CD14-positive monocyte (primary cell): ENCODE measurements around the gene GSTM3. TPM values are rescaled to one million over a fixed set of nuclear protein-coding genes. Genes with fewer than 3 reads are reported as not detected.

Source experiments
- DNase-seq, 3 donors: peaks; one replicate each; pipeline ENCODE4 v3.0.0-alpha.2; 2011 to 2022
- H2AFZ ChIP-seq: 2 replicates; pipeline ENCODE4 v1.6.0; 2012; ENCODE audit warnings: mild to moderate bottlenecking, low read depth, low read length, inconsistent platforms; ENCODE audit not compliant: insufficient read depth, poor library complexity, severe bottlenecking
- H3K27ac ChIP-seq, 2 donors: 1 replicate in 1 of 2; 2 replicates in 1 of 2; pipeline ENCODE4 v1.5.1; 2012 to 2013; ENCODE audit warnings: low read length in 2 of 2, control low read depth in 1 of 2, inconsistent platforms in 1 of 2, low read depth in 1 of 2, mild to moderate bottlenecking in 1 of 2
- H3K27me3 ChIP-seq, 2 donors: one replicate each; pipeline versions ENCODE4 v1.6.0 to v1.6.1; 2011 to 2013; ENCODE audit warnings: low read length in 2 of 2; ENCODE audit not compliant: control insufficient read depth in 2 of 2, insufficient read depth in 2 of 2
- H3K36me3 ChIP-seq, 2 donors: replicated peaks in 1 of 2; 1 replicate in 1 of 2; 2 replicates in 1 of 2; pipeline versions ENCODE4 v1.5.1 to v1.6.1; 2012 to 2013; ENCODE audit warnings: low read length in 2 of 2, control low read depth in 1 of 2, inconsistent platforms in 1 of 2, mild to moderate bottlenecking in 1 of 2; ENCODE audit not compliant: insufficient read depth in 2 of 2, control insufficient read depth in 1 of 2
- H3K4me1 ChIP-seq, 2 donors: 1 replicate in 1 of 2; 2 replicates in 1 of 2; pipeline versions ENCODE4 v1.5.1 to v1.6.1; 2012 to 2013; ENCODE audit warnings: low read length in 2 of 2, control low read depth in 1 of 2, inconsistent platforms in 1 of 2, mild to moderate bottlenecking in 1 of 2, moderate library complexity in 1 of 2; ENCODE audit not compliant: insufficient read depth in 2 of 2, control insufficient read depth in 1 of 2
- H3K4me2 ChIP-seq: replicated peaks from 2 replicates; pipeline ENCODE3; 2012; ENCODE audit warnings: low read length, moderate library complexity, mild to moderate bottlenecking; ENCODE audit not compliant: poor library complexity, severe bottlenecking; ENCODE audit errors: extremely low read depth
- H3K4me3 ChIP-seq, 3 experiments: fragments of 200-600 bp in 1 of 3; sonication (generic) in 1 of 3; replicated peaks in 1 of 3; 1 replicate in 2 of 3; 2 replicates in 1 of 3; pipeline ENCODE4 v1.5.1; 2011 to 2013; ENCODE audit warnings: low read length in 3 of 3, mild to moderate bottlenecking in 3 of 3, control low read depth in 2 of 3, low read depth in 2 of 3, inconsistent platforms in 1 of 3, moderate library complexity in 1 of 3
- H3K79me2 ChIP-seq: 2 replicates; pipeline ENCODE4 v1.6.0; 2012; ENCODE audit warnings: mild to moderate bottlenecking, control low read depth, inconsistent platforms, low read length, moderate library complexity; ENCODE audit not compliant: insufficient read depth
- H3K9ac ChIP-seq: 2 replicates; pipeline ENCODE4 v1.6.0; 2017; ENCODE audit warnings: low read length, mild to moderate bottlenecking; ENCODE audit not compliant: insufficient read depth, poor library complexity, severe bottlenecking
- H3K9me3 ChIP-seq, 2 donors: replicated peaks in 1 of 2; 1 replicate in 1 of 2; 2 replicates in 1 of 2; pipeline versions ENCODE4 v1.5.1 to v1.6.1; 2012 to 2013; ENCODE audit warnings: low read length in 2 of 2, control low read depth in 1 of 2; ENCODE audit not compliant: control insufficient read depth in 1 of 2, insufficient read depth in 1 of 2
- H4K20me1 ChIP-seq: 2 replicates; pipeline ENCODE4 v1.6.0; 2012; ENCODE audit warnings: mild to moderate bottlenecking, low read length, control low read depth, moderate library complexity; ENCODE audit not compliant: insufficient read depth
- H3K27ac Mint-ChIP-seq, 7 donors: one replicate each; pipeline ENCODE4 v1.8.0; 2020; ENCODE audit warnings: mild to moderate bottlenecking in 7 of 7, mixed read lengths in 7 of 7, moderate library complexity in 6 of 7, inconsistent platforms in 2 of 7
- H3K27me3 Mint-ChIP-seq, 3 donors: one replicate each; pipeline ENCODE4 v1.8.0; 2021 to 2022; ENCODE audit warnings: low read depth in 3 of 3, mild to moderate bottlenecking in 3 of 3, mixed read lengths in 3 of 3, moderate library complexity in 3 of 3, inconsistent platforms in 1 of 3
- H3K36me3 Mint-ChIP-seq, 2 donors: one replicate each; pipeline ENCODE4 v1.8.0; 2020; ENCODE audit warnings: mixed read lengths in 2 of 2, inconsistent platforms in 1 of 2, mild to moderate bottlenecking in 1 of 2
- H3K4me1 Mint-ChIP-seq: one replicate; pipeline ENCODE4 v1.8.0; 2020; ENCODE audit warnings: mild to moderate bottlenecking, mixed read lengths
- H3K4me3 Mint-ChIP-seq, 2 donors: one replicate each; pipeline ENCODE4 v1.8.0; 2020; ENCODE audit warnings: mild to moderate bottlenecking in 2 of 2, mixed read lengths in 2 of 2, moderate library complexity in 1 of 2
- H3K9me3 Mint-ChIP-seq, 7 donors: one replicate each; pipeline ENCODE4 v1.8.0; 2020 to 2022; ENCODE audit warnings: mixed read lengths in 7 of 7, mild to moderate bottlenecking in 6 of 7, moderate library complexity in 6 of 7, inconsistent platforms in 2 of 7
- WGBS: methylation state at CpG from one replicate; pipeline ENCODE4 v1.1.5; 2013; ENCODE audit warnings: missing lambda C conversion rate; ENCODE audit not compliant: insufficient coverage; 5-methylcytosine and 5-hydroxymethylcytosine counted together
- intact Hi-C, 2 donors: fragments of 100-400 bp; cut with micrococcal nuclease; formaldehyde crosslinking; loops; one replicate each; pipeline versions ENCODE4 v1.15.0 to v1.15.1; 2023
- polyA plus RNA-seq, 3 donors: library from polyadenylated mRNA; depleted of rRNA in 1 of 3; unstranded in 2 of 3; stranded (reverse) in 1 of 3; fragments of 300-500 nt in 2 of 3; fragments of >200 nt in 1 of 3; fragmentation: Illumina TruSeq in 2 of 3; gene quantifications; 1 replicate in 2 of 3; 2 replicates in 1 of 3; pipeline ENCODE4 v1.2.3, GENCODE V29; 2012 to 2021
- TF ChIP-seq, protein P1 (sequence below): fragments of 200-600 bp; IDR thresholded peaks from one replicate; pipeline ENCODE4 v1.8.0; 2022; ENCODE audit warnings: antibody characterized with exemption, mild to moderate bottlenecking

GSTM3 gene
- polyA plus RNA-seq, 3 donors: 0.69 to 3.2 (median 2.8) TPM

DNA sequence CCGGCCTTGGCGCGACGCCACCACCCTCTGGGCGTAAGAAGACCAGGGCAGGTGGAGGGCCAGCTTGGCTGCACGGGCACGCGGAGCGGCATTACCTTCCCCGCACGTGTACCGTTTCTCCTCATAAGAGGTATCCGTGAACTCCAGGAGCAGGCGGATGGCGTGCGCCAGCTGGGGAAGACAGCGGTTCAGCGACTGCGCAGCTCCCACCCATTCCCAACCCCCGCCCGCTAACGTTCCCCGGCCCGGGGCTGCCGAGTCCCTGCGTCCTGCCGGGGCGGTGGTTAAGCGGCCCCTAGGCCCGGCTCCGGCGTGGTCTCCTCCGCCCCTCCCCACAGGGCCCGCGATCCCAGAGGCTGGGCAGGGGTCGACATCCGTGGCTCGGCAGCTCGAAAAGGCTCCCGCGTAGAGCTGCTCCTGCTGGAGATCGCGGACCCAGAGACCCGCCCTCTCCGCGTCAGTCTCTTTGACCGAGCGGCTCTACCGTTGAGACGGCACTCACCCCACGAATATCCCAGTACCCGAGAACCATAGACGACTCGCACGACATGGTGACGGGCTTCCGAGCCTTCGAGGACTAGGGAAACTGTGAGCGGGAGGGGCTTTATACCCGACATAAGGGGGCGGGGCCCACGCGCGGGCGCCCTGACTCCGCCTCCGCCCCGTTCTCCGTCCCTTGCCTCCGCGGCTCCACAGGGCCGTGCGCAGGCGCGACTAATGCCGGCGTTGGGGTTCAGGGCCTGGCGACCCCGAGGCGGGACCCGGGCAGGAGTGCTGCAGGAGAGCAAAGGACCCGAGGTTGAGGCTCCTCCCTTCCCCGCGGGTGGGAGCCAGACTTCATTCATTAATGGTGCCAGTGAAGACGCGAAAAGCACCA lies 862 bp downstream of the GSTM3 start:
- Mint-ChIP-seq H3K4me3 (peak overlapping the region; percentile 83 to 92), H3K4me1 (peaks cover 9% of the 10 kb centered on the region), H3K27me3 (peaks cover 27 to 41% (median 40%) of the 10 kb centered on the region in 3 donors), H3K27ac (peak overlapping the region in 1 of 7 donors; percentile 68), H3K9me3 (peaks cover 0 to 8% (median 2%) of the 10 kb centered on the region in 7 donors), H3K36me3 (peaks cover 0 to 7% of the 10 kb centered on the region in 2 donors)
- DNase-seq: peak; percentile 77 to 88 (median 78)
- Histone ChIP-seq H3K4me2 (peak overlapping the region; percentile 92), H3K4me1 (peaks cover 14% of the 10 kb centered on the region in 2 donors), H2AFZ (peak overlapping the region; percentile 89), H3K36me3 (no peaks in the 10 kb centered on the region), H3K4me3 (peak overlapping the region; percentile 44 to 77 (median 70)), H3K79me2 (no peaks in the 10 kb centered on the region), H4K20me1 (no peaks in the 10 kb centered on the region), H3K9ac (peak overlapping the region; percentile 68), H3K27ac (peak overlapping the region in 1 of 2 donors; percentile 41), H3K27me3 (peaks cover 17 to 40% of the 10 kb centered on the region in 2 donors), H3K9me3 (peaks cover 0 to 5% of the 10 kb centered on the region in 2 donors)
- 1% methylated on average over 82 of the region's 86 CpGs for WGBS
- intact Hi-C loops: no loop called here
- TF ChIP-seq, protein P1, sequence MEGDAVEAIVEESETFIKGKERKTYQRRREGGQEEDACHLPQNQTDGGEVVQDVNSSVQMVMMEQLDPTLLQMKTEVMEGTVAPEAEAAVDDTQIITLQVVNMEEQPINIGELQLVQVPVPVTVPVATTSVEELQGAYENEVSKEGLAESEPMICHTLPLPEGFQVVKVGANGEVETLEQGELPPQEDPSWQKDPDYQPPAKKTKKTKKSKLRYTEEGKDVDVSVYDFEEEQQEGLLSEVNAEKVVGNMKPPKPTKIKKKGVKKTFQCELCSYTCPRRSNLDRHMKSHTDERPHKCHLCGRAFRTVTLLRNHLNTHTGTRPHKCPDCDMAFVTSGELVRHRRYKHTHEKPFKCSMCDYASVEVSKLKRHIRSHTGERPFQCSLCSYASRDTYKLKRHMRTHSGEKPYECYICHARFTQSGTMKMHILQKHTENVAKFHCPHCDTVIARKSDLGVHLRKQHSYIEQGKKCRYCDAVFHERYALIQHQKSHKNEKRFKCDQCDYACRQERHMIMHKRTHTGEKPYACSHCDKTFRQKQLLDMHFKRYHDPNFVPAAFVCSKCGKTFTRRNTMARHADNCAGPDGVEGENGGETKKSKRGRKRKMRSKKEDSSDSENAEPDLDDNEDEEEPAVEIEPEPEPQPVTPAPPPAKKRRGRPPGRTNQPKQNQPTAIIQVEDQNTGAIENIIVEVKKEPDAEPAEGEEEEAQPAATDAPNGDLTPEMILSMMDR: no peak

DNA sequence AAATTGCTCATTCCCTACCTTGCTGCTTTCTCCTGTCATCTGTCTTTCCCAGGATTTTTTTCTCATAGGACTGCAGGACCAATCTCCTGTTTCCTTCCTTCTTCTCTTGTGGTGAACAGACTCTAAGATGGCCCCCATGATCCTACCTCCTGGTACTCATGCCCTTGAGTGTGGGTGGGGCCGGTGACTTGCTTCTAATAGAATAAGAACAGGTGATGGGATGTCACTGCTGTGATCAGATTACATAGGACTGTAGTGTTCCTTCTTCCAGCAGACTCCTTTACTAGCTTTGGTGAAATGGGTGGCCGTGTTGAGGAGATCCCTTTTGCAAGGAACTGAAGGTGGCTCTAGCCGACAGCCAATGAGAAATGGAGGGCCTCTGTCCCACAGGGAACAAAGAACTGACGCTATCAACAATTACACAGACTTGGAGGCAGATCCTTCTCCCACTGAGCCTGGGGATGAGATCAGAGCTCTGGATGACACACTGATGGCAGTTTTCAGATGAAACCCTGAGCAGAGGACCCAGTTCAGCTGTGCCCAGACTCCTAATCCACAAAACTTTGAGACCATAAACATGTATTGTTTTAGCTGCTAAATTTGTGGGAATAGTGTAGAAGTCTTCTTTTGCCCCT lies 7.5 kb downstream of the GSTM3 start:
- H3K4me1 ChIP-seq: no peaks in the 10 kb centered on the region
- Mint-ChIP-seq H3K4me1 (peaks cover under 1% of the 10 kb centered on the region), H3K36me3 (no peaks in the 10 kb centered on the region), H3K27me3 (peaks cover 4 to 12% (median 7%) of the 10 kb centered on the region in 3 donors), H3K27ac (no peak overlapping the region), H3K9me3 (peaks cover 0 to 8% (median 2%) of the 10 kb centered on the region in 7 donors), H3K4me3 (no peak overlapping the region)
- no peak overlapping the region for H3K9ac ChIP-seq
- no peaks in the 10 kb centered on the region for H3K79me2 ChIP-seq
- no peak overlapping the region for H3K4me2 ChIP-seq
- H3K9me3 ChIP-seq: peaks cover 0 to 6% of the 10 kb centered on the region in 2 donors
- H3K27me3 ChIP-seq: peaks cover 5 to 6% of the 10 kb centered on the region in 2 donors
- no peak overlapping the region for H3K27ac ChIP-seq
- DNase-seq: no peak
- H3K36me3 ChIP-seq: no peaks in the 10 kb centered on the region
- no peaks in the 10 kb centered on the region for H4K20me1 ChIP-seq
- no peak overlapping the region for H3K4me3 ChIP-seq
- TF ChIP-seq, protein P1: no peak
- H2AFZ ChIP-seq: no peak overlapping the region
- intact Hi-C loops: no loop called here
- 100% methylated on average over 1 of the region's 4 CpGs for WGBS
